Keratinocyte (primary cell): Measurements from ENCODE around the gene RAE1. TPM values are rescaled to one million over a fixed set of nuclear protein-coding genes. Genes with fewer than 3 reads are reported as not detected.

ENCODE experiments used
- DNase-seq: peaks from one replicate; pipeline ENCODE4 v3.0.0-alpha.2; 2011; ENCODE audit warnings: low read depth, missing footprints, low spot score
- FAIRE-seq: peaks from 2 replicates; lab custom pipeline; 2011; peaks lifted over from hg19 to GRCh38; lab: Jason Lieb, UNC
- H2AFZ ChIP-seq: 2 replicates; pipeline ENCODE4 v1.6.0; 2012; ENCODE audit warnings: low read length, control low read depth, inconsistent platforms; ENCODE audit not compliant: control insufficient read depth
- H3K27ac ChIP-seq: 2 replicates; pipeline ENCODE4 v1.5.1; 2011; ENCODE audit warnings: low read length; ENCODE audit not compliant: control insufficient read depth, insufficient read depth
- H3K27me3 ChIP-seq: 3 replicates; pipeline ENCODE4 v1.6.0; 2011; ENCODE audit warnings: low read length; ENCODE audit not compliant: control insufficient read depth, insufficient read depth; ENCODE audit errors: extremely low read depth
- H3K36me3 ChIP-seq, 2 experiments: 2 replicates in 1 of 2; 3 replicates in 1 of 2; pipeline ENCODE4 v1.5.1; 2011; ENCODE audit warnings: low read length in 2 of 2, mild to moderate bottlenecking in 1 of 2; ENCODE audit not compliant: control insufficient read depth in 2 of 2, insufficient read depth in 2 of 2; ENCODE audit errors: extremely low read depth in 1 of 2
- H3K4me1 ChIP-seq: 3 replicates; pipeline ENCODE4 v1.5.1; 2011; ENCODE audit warnings: low read length; ENCODE audit not compliant: control insufficient read depth, insufficient read depth; ENCODE audit errors: extremely low read depth
- H3K4me2 ChIP-seq: 3 replicates; pipeline ENCODE4 v1.6.0; 2011; ENCODE audit warnings: low read depth, low read length; ENCODE audit not compliant: control insufficient read depth, insufficient read depth; ENCODE audit errors: extremely low read depth
- H3K4me3 ChIP-seq, 3 experiments: fragments of 200-600 bp in 1 of 3; sonication (generic) in 1 of 3; 2 replicates in 2 of 3; 3 replicates in 1 of 3; pipeline ENCODE4 v1.5.1; 2011 to 2016; ENCODE audit warnings: low read length in 3 of 3, mild to moderate bottlenecking in 3 of 3, control low read depth in 2 of 3, inconsistent platforms in 1 of 3, low read depth in 1 of 3, mixed read lengths in 1 of 3, mixed run types in 1 of 3, moderate library complexity in 1 of 3; ENCODE audit not compliant: control insufficient read depth in 2 of 3, insufficient read depth in 2 of 3; ENCODE audit errors: extremely low read depth in 1 of 3
- H3K79me2 ChIP-seq: 2 replicates; pipeline ENCODE4 v1.6.0; 2012; ENCODE audit warnings: low read length; ENCODE audit not compliant: control insufficient read depth, insufficient read depth
- H3K9ac ChIP-seq: 3 replicates; pipeline ENCODE4 v1.6.0; 2011; ENCODE audit warnings: low read length; ENCODE audit not compliant: control insufficient read depth, insufficient read depth; ENCODE audit errors: extremely low read depth
- H3K9me1 ChIP-seq: 3 replicates; pipeline ENCODE4 v1.6.0; 2011; ENCODE audit warnings: low read length; ENCODE audit not compliant: control insufficient read depth, insufficient read depth; ENCODE audit errors: extremely low read depth
- H3K9me3 ChIP-seq: 2 replicates; pipeline ENCODE4 v1.5.1; 2012; ENCODE audit warnings: low read depth, low read length; ENCODE audit not compliant: control insufficient read depth
- H4K20me1 ChIP-seq: 3 replicates; pipeline ENCODE4 v1.6.0; 2011; ENCODE audit warnings: low read length; ENCODE audit not compliant: control insufficient read depth, insufficient read depth; ENCODE audit errors: extremely low read depth
- CTCF ChIP-seq, 3 experiments: IDR thresholded peaks in 1 of 3; conservative IDR thresholded peaks in 1 of 3; optimal IDR thresholded peaks in 1 of 3; 2 replicates in 2 of 3; 3 replicates in 1 of 3; pipeline versions ENCODE3 to v1.5.1; 2011; ENCODE audit warnings: low read length in 3 of 3, mild to moderate bottlenecking in 3 of 3, moderate library complexity in 2 of 3, control low read depth in 1 of 3, inconsistent platforms in 1 of 3; ENCODE audit not compliant: insufficient read depth in 2 of 3; ENCODE audit errors: extremely low read depth in 1 of 3
- EZH2 ChIP-seq: IDR thresholded peaks from one replicate; pipeline ENCODE4 v1.6.1; 2012; ENCODE audit warnings: inconsistent platforms, mild to moderate bottlenecking, low read length, moderate library complexity
- dilution Hi-C: fragments of 300-500 bp; cut with MboI; formaldehyde crosslinking; loops from one replicate; pipeline ENCODE4 v1.7.0; 2020; ENCODE audit warnings: low sequenced_read_pairs; ENCODE audit not compliant: extremely low pct_ligation_motif_present
- polyA plus RNA-seq, 5 experiments: library from polyadenylated mRNA; depleted of rRNA in 3 of 5; stranded (reverse) in 3 of 5; stranded (forward) in 1 of 5; unstranded in 1 of 5; fragments of >200 nt; gene quantifications; 1 replicate in 1 of 5; 2 replicates in 3 of 5; 3 replicates in 1 of 5; pipeline versions ENCODE4 v1.2.1 to v1.2.3, GENCODE V29; 2011 to 2012; ENCODE audit warnings: missing spikeins in 2 of 5, low read depth in 1 of 5, low replicate concordance in 1 of 5

RAE1 gene
- polyA plus RNA-seq, 1 donor (not counting 4 experiments of a cell fraction or from before 2014, with no cell fraction given), result 32.4 TPM

- no peak for DNase-seq
- Histone ChIP-seq H3K36me3 (no peaks in the 10 kb centered on the region), H2AFZ (no peak overlapping the region), H3K27me3 (peaks cover 18% of the 10 kb centered on the region), H3K9ac (no peak overlapping the region), H4K20me1 (peaks cover 4% of the 10 kb centered on the region), H3K4me3 (no peak overlapping the region), H3K9me1 (no peaks in the 10 kb centered on the region), H3K4me1 (peaks cover 20% of the 10 kb centered on the region), H3K79me2 (no peaks in the 10 kb centered on the region), H3K4me2 (no peak overlapping the region), H3K27ac (no peak overlapping the region), H3K9me3 (no peaks in the 10 kb centered on the region)
- dilution Hi-C loops, result loop anchor here (25.0 kb wide), 1 partner anchor 241 kb away; no protein-coding TSS in a partner anchor
- TF ChIP-seq EZH2 (no peak), CTCF (optimal IDR thresholded peaks at IDR 0.05 in 1 of 3, IDR thresholded peaks at IDR 0.05 in 1 of 3, conservative IDR thresholded peaks at IDR 0.05 in 1 of 3; ENCODE audit: extremely low read depth in 1 of 3, insufficient read depth in 2 of 3, low read length in 3 of 3) (no peak)
- FAIRE-seq, result no peak
These were observed 23.2 kb upstream of the RAE1 start for GRCh38 chr20:57327820-57328219.

GRCh38 chr20:57329608-57330221 lies 21.3 kb upstream of the RAE1 start, which contains the start of gene SPO11:
TSS of gene SPO11 (plus strand) at chr20:57329803. CDS start at chr20:57329868, 65 bp downstream.
- peaks cover 4% of the 10 kb centered on the region for H4K20me1 ChIP-seq
- dilution Hi-C loops, result loop anchor here (25.0 kb wide), 1 partner anchor 242 kb away; no protein-coding TSS in a partner anchor
- no peak within 1 kb of the TSS for H3K4me2 ChIP-seq
- H3K36me3 ChIP-seq, result no peaks in the 10 kb centered on the region
- no peaks in the 10 kb centered on the region for H3K9me1 ChIP-seq
- H3K9me3 ChIP-seq, result no peaks in the 10 kb centered on the region
- peaks cover 13% of the 10 kb centered on the region for H3K4me1 ChIP-seq
- no peak within 1 kb of the TSS for H2AFZ ChIP-seq
- no peak within 1 kb of the TSS for H3K4me3 ChIP-seq
- DNase-seq, result no peak
- FAIRE-seq, result no peak
- no peak within 1 kb of the TSS for H3K9ac ChIP-seq
- peaks cover 19% of the 10 kb centered on the region for H3K27me3 ChIP-seq
- TF ChIP-seq EZH2 (no peak), CTCF (optimal IDR thresholded peaks at IDR 0.05 in 1 of 3, IDR thresholded peaks at IDR 0.05 in 1 of 3, conservative IDR thresholded peaks at IDR 0.05 in 1 of 3; ENCODE audit: extremely low read depth in 1 of 3, insufficient read depth in 2 of 3, low read length in 3 of 3) (peak in 2 of 3 experiments; percentile 25 to 61)
- H3K27ac ChIP-seq, result no peak within 1 kb of the TSS
- H3K79me2 ChIP-seq, result no peaks in the 10 kb centered on the region
